GM19239 (cell line): ENCODE data around the gene PTPRM.
"Not testable (repeated sequence)": the region's sequence is repeated elsewhere in the genome, so short reads cannot be mapped to it uniquely, and the experiment has no call there.

ENCODE experiments used
- DNase-seq: peaks from one replicate; pipeline ENCODE4 v3.0.0; 2011; ENCODE audit warnings: low spot score; ENCODE audit not compliant: insufficient read length
- FAIRE-seq: peaks from 2 replicates; lab custom pipeline; 2011; peaks lifted over from hg19 to GRCh38; lab: Jason Lieb, UNC

Gene PTPRM

GRCh38 chr18:7957297-7957696 lies 390.2 kb downstream of the PTPRM start:
- no peak for FAIRE-seq
- DNase-seq: no peak

DNA sequence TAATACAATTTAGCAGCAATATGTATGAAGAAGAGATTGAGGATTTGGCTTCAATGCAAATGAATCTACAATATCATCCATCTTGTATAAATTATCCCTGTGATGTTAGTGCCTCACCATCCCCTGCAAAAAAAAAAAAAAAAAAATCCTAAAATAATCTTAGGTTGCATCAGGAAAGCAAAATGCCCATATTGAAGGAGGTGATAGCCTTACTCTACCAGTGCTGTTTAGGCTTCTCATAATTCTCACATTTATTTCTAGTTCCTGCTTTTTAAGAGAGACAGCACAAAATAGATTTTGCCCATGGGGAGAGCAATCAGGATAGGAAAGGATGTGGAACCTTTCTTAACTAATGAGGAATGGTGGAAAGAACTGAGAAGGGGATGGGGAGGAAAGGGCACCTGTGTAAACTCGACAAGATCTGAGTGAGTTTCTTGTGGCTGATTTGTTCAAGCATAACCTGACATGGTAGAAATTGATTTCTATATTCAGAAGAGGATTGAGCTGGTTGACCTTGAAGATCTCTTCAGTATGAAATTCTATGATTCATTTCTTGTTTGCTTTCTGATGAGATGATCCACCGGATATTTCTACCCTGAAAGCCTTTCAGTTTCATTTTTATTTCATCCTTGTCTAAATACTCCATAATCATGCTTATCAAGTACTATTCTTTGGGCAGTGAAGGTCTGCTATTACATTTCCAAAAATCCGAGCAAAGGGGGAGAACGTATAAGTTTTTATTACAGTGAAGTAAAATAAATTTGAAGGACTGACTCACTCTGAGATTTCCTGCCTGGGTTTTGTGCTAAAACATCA lies 391.2 kb downstream of the PTPRM start:
- no peak for DNase-seq

DNA sequence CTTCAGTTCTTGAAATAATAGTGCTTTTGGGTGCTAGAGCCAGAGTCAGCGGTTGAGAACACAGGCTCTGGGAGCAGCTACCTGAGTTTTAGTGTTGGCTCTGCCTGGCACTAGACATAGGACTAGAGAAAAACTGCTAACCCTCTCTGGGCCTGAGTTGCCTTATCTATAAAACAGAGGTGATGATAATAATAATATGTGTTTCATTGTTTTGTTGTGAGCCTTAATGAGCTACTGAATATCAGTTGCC lies 391.7 kb downstream of the PTPRM start:
- DNase-seq (no peak), FAIRE-seq (no peak)

More for the DNA sequence above, 391.2 kb downstream of the PTPRM start:
- FAIRE-seq: peak; percentile 55

DNA sequence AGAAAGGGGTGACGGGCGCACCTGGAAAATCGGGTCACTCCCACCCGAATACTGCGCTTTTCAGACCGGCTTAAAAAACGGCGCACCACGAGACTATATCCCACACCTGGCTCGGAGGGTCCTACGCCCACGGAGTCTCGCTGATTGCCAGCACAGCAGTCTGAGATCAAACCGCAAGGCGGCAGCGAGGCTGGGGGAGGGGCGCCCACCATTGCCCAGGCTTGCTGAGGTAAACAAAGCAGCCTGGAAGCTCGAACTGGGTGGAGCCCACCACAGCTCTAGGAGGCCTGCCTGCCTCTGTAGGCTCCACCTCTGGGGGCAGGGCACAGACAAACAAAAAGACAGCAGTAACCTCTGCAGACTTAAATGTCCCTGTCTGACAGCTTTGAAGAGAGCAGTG lies 399.6 kb downstream of the PTPRM start:
- not testable (repeated sequence) for DNase-seq, FAIRE-seq

- DNase-seq: no peak
- FAIRE-seq: no peak
These were observed 407.2 kb downstream of the PTPRM start for GRCh38 chr18:7974200-7974874.

GRCh38 chr18:7977897-7978296 lies 410.8 kb downstream of the PTPRM start:
- FAIRE-seq: no peak
- no peak for DNase-seq

- FAIRE-seq (no peak), DNase-seq (no peak)
These were observed 411.7 kb downstream of the PTPRM start for GRCh38 chr18:7978834-7979233.

- FAIRE-seq (no peak), DNase-seq (no peak)
These were observed 412.6 kb downstream of the PTPRM start for GRCh38 chr18:7979714-7980113.

GRCh38 chr18:7980136-7980535 lies 413.0 kb downstream of the PTPRM start:
- no peak for FAIRE-seq

DNA sequence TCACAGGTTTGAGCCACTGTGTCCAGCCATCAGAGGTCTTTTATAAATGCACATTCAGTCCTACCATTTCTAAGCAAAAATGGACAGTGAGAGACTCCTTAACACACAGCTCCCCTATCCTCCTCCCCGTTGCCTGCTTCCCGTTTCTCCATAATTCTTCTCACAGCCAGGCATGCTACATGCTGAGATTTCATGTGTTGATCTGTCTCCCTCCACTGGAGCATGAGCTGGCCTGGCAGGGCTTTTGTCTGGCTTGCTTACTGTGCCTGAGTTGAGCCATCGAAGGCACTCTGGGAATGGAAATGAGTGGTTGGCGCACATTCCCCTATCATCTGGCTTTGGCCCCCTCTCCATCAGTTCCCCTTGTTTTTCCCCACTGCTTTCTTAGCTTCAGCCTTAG lies 413.5 kb downstream of the PTPRM start:
- FAIRE-seq (no peak), DNase-seq (no peak)

More at GRCh38 chr18:7980136-7980535, 413.0 kb downstream of the PTPRM start:
- DNase-seq: no peak

GRCh38 chr18:7982216-7982615 lies 415.1 kb downstream of the PTPRM start:
- DNase-seq: no peak
- FAIRE-seq: no peak

DNA sequence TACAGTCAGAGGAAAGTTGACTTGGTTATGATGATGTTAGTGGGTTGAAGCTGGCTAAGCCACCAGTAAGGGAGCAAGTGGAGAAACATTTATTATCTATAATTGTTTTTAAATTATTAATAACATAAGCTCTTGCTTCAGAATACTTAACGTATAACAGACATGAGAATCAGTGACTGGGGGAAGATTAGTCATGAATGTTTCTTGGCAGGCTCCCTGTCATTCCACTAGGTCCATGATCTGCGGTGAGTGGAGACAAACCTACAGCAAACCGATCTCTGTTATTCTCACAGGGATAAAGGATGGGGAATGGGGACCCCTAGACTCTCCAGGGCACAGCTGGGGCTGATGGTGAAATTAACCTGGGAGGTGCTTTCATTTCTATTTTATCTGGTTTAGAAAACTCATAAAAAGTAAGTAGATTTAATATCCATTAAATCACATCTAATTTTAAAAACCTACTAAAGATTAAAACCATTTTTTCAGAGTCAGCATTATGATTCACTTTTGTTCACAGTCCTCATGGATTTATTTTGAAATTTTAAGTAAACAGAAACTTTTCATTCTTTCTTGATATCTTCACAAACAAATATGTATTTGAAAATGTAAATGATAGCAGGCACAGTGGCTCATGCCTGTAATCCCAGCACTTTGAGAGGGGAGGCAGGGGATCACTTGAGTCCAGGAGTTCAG lies 420.3 kb downstream of the PTPRM start:
- FAIRE-seq: no peak
- DNase-seq: no peak

DNA sequence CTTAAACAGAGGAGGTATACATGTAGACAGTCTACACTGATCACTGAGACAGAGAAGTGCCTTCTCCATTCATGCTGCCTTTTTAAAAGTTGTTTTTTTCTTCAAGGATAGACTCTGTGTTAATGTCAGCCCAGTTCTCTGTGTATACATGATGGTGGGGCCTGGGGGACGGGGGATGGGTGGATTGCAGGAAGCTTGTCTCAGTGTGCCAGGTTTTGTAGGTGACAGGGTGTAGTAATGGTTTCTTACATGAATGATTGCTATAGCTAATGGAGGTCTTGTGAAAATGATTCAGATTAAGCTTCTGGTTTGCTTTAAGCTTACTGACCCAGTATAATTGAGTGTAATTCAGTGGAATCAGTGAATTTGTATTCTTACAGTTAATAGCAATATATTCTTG lies 423.6 kb downstream of the PTPRM start:
- DNase-seq: no peak
- no peak for FAIRE-seq

- no peak for DNase-seq
- FAIRE-seq: no peak
These were observed 434.7 kb downstream of the PTPRM start for GRCh38 chr18:8001711-8002301.

DNA sequence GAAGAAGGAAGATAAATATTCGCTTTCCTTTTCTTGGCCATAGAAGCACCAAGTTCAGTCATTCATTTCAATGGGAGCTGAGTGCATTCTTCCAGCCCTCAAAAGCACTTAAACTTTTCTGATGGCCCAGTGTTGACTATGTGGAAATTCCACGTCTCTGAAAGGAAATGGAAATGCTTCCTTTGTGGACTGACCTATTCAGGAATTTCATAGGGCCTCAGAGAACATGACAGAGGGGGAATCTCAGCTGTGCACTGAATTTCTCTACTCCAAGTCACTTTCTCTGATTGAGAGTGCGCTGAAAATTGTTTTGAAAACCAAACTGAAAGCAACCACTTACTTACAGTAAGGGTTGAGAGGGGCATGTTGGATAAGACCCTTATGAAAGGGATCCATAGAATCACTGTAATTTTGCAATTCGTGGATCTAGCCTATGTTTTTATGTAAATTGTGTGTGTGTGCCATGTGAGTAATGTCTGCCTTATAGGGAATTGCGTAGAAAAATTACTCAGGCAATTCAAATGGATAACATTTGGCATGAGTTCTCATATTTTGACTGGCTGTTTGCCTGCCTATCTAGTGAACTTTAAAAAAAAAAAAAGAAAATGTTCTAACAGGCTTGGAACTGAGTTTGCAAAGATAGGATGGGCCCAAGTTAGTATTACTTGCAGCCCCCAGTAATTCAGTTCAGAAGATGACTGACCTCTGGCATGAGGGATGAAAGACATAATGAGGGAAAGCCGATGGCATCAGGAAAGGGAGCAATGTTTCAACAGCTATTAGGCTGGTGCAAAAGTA lies 437.0 kb downstream of the PTPRM start:
- FAIRE-seq (no peak), DNase-seq (no peak)

DNA sequence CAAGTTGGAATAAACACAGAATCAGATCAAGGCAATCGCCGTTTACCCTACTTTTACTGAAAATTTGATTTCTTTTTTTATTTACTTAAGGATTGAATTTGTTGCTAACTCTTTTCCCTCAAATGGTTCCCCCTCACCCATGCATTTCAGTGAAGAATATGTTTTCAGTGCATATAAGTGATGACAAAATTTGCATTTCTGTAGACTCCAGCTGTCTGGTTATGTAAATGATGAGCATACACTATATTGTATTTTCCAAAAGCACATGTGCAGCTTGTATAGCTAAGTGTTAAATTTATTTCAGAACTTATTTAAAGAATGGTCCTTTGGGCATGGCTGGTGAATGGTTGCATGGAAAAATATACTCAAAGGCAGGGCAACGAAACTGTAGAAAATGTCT lies 437.7 kb downstream of the PTPRM start:
- FAIRE-seq (no peak), DNase-seq (no peak)

GRCh38 chr18:8005870-8006569 lies 438.9 kb downstream of the PTPRM start:
- DNase-seq (no peak), FAIRE-seq (no peak)

DNA sequence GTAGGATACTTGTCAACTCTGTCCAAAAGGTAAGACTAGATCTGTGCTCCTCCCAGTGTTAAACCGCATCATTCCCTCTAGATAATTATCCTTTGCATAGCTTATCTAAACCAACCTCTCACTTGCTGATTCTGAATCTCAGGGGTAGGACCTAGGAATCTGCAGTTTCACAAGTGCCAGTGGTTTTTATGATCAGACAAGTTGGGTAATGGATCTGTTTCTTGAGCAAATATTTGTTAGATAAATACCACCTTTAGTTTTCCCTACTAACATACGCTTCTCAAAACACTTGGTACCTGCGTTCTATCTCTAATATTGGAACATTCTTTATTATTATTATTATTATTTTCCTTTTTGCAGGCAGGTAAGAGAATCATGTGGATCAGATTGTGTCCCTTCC lies 439.9 kb downstream of the PTPRM start:
- FAIRE-seq: no peak

DNA sequence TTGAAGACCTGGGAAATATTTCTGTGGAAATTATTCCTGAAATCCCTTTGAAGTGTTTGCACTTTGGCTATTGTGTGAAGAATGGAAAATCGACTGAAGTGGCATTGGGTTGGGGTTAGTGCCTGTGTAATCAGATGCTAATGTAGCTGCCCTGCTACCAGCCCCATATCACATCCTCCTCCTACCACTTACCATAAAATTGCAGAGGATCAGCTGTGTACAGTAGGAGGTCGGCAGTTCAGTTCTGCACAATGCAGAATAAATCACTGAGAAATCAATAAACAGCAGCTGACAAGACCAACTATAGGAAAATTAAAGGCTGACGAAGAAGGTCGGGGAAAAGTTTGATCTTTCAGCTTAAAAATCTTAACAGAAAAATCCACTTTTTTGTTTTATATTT lies 440.9 kb downstream of the PTPRM start:
- DNase-seq (no peak), FAIRE-seq (no peak)

More for the DNA sequence above, 439.9 kb downstream of the PTPRM start:
- DNase-seq: no peak

DNA sequence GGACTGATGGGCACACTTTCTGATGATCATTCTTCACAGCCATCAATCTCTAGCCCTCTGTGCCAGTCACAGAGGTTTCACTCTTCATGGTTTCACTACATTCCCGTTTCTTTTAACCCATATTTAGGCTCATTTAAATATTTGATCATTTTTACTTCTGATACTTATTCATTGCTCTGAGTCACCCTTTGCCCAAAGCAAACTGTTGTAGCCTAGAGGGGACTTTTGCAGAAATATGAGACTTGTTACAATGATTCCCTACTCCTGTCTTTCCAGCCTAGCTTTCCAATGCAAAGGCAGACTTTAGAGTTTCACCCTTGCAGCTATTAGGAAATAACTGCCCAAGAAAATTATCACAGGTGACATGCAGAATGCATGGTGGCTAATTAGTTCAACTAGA lies 444.2 kb downstream of the PTPRM start:
- DNase-seq (no peak), FAIRE-seq (no peak)
